Body of pancreas (tissue), 4 donors: ENCODE data around the gene RPP21. TPM values are rescaled to one million over a fixed set of nuclear protein-coding genes. Genes with fewer than 3 reads are reported as not detected.
A peak's percentile ranks its signal among the peaks of the same experiment; 100 is the strongest.

Experiments used
- ATAC-seq: fragments of 150-250 bp; one replicate; pipeline ENCODE4 v1.9.1; 2016
- DNase-seq, 4 donors: peaks; one replicate each; pipeline ENCODE4 v3.0.0-alpha.2; 2019
- H3K27ac ChIP-seq, 4 donors: fragments of 200-600 bp; sonication (generic); 1 replicate in 3 of 4; 2 replicates in 1 of 4; pipeline versions ENCODE4 v1.5.1 to v1.6.1; 2016 to 2019; ENCODE audit warnings: mild to moderate bottlenecking in 1 of 4, mixed read lengths in 1 of 4, moderate library complexity in 1 of 4
- H3K27me3 ChIP-seq, 2 donors: fragments of 200-600 bp; sonication (generic); one replicate each; pipeline ENCODE4 v1.6.0; 2016; ENCODE audit warnings: mild to moderate bottlenecking in 1 of 2
- H3K36me3 ChIP-seq, 2 donors: fragments of 200-600 bp; sonication (generic); replicated peaks in 1 of 2; 2 replicates each; pipeline ENCODE4 v1.5.1; 2016; ENCODE audit warnings: low read depth in 2 of 2; ENCODE audit not compliant: insufficient read depth in 1 of 2
- H3K4me1 ChIP-seq: fragments of 200-600 bp; sonication (generic); one replicate; pipeline ENCODE4 v1.6.0; 2016
- H3K4me3 ChIP-seq, 2 donors: fragments of 200-600 bp; sonication (generic); 1 replicate in 1 of 2; 2 replicates in 1 of 2; pipeline ENCODE4 v1.5.1; 2016 to 2019
- H3K9me3 ChIP-seq, 3 donors: fragments of 200-600 bp; sonication (generic); 1 replicate in 2 of 3; 2 replicates in 1 of 3; pipeline ENCODE4 v1.5.1; 2016
- POLR2A ChIP-seq, 3 donors: fragments of 450-650 bp; IDR thresholded peaks; one replicate each; pipeline ENCODE4 v1.6.1; 2016; ENCODE audit warnings: antibody characterized with exemption in 3 of 3, mild to moderate bottlenecking in 2 of 3
- WGBS, 2 donors: methylation state at CpG; one replicate each; pipeline ENCODE4 v1.1.5; 2017; 5-methylcytosine and 5-hydroxymethylcytosine counted together
- intact Hi-C: fragments of 100-400 bp; cut with DNase I; formaldehyde crosslinking; loops from one replicate; pipeline ENCODE4 v1.15.1; 2023
- small RNA-seq: library from RNA; depleted of rRNA; stranded (forward); fragments of <200 nt; gene quantifications from one replicate; pipeline ENCODE3, GENCODE V24; 2016
- total RNA-seq, 2 donors: library from RNA; depleted of rRNA; stranded (reverse); fragments of >200 nt; gene quantifications; one replicate each; pipeline ENCODE4 v1.1.0, GENCODE V29; 2016
- TF ChIP-seq, protein P1 (sequence below), 7 experiments: fragments of 450-650 bp in 4 of 7; fragments of 200-600 bp in 3 of 7; sonication (generic) in 3 of 7; IDR thresholded peaks; one replicate each; pipeline ENCODE4 v1.5.1; 2016 to 2019; ENCODE audit warnings: antibody characterized with exemption in 7 of 7

Gene RPP21
- total RNA-seq, 2 donors from 2014 or later, result 52.1 to 77.6 TPM

DNA sequence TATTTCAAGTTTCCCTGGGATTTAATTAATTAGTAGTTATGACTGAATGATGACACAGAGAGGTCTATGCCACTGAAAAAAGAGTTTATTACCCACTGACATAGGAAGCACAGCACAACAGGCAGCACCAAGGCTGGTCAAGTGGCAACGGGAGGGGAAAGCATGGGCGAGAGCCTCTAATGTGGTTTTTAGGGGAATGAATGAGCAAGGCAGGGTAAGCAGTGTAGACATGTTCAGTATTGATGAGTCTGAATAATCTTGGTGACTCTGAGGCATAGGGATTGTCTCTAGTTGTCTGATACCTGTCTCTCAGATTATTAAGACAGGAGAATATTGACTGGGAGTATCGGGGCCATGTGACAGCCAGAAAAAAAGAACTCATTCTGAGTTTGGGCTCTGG, 46.3 kb downstream of the RPP21 start:
- Histone ChIP-seq H3K4me3 (no peak overlapping the region), H3K36me3 (no peaks in the 10 kb centered on the region), H3K27ac (no peak overlapping the region), H3K9me3 (no peaks in the 10 kb centered on the region), H3K4me1 (no peaks in the 10 kb centered on the region), H3K27me3 (no peaks in the 10 kb centered on the region)
- TF ChIP-seq POLR2A (IDR thresholded peaks at IDR 0.05), result no peak
- TF ChIP-seq, protein P1, sequence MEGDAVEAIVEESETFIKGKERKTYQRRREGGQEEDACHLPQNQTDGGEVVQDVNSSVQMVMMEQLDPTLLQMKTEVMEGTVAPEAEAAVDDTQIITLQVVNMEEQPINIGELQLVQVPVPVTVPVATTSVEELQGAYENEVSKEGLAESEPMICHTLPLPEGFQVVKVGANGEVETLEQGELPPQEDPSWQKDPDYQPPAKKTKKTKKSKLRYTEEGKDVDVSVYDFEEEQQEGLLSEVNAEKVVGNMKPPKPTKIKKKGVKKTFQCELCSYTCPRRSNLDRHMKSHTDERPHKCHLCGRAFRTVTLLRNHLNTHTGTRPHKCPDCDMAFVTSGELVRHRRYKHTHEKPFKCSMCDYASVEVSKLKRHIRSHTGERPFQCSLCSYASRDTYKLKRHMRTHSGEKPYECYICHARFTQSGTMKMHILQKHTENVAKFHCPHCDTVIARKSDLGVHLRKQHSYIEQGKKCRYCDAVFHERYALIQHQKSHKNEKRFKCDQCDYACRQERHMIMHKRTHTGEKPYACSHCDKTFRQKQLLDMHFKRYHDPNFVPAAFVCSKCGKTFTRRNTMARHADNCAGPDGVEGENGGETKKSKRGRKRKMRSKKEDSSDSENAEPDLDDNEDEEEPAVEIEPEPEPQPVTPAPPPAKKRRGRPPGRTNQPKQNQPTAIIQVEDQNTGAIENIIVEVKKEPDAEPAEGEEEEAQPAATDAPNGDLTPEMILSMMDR (IDR thresholded peaks at IDR 0.05), result no peak
- WGBS, 2 donors, result 54 to 68% methylated on average over 3 of the region's 3 CpGs
- ATAC-seq (no peak), DNase-seq (no peak)
- intact Hi-C loops, result no loop called here

DNA sequence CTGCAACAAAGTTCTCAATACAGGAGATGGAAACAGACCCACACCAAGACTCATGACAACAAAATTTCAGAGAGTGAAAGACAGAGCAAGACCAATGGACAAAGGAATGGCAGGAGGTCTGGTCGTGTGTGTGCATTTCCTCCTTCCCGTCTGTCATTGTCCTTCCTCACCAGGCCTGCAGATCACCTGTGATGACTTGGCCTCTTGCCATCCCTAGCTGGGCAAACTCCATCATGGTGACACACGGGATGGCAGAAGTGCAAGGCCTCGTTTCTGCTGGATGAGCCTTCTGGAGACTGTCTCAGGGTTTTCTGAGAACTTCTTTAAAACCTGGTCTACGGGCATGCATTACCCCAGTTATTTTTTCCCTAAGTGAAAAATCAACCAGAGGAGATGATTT, 49.2 kb downstream of the RPP21 start:
- intact Hi-C loops, result no loop called here
- H3K9me3 ChIP-seq, result no peaks in the 10 kb centered on the region
- TF ChIP-seq, protein P1 (IDR thresholded peaks at IDR 0.05), result no peak
- no peak for TF ChIP-seq POLR2A (IDR thresholded peaks at IDR 0.05)
- no peak overlapping the region for H3K4me3 ChIP-seq
- ATAC-seq (no peak), DNase-seq (peak in 1 of 4 donors; percentile 15)
- 9 to 16% methylated on average over 5 of the region's 5 CpGs for WGBS, 2 donors
- no peaks in the 10 kb centered on the region for H3K36me3 ChIP-seq
- H3K4me1 ChIP-seq, result peaks cover 5% of the 10 kb centered on the region
- H3K27me3 ChIP-seq, result no peaks in the 10 kb centered on the region
- no peak overlapping the region for H3K27ac ChIP-seq

Small RNA genes within 50 kb of the gene (small RNA-seq; reads per million reads assigned to genes)
- gene HLA-N, result not detected

Other genes with a start within 250 kb of the RPP21 start
- gene TRIM31, start 232.1 kb upstream of the RPP21 start, total RNA-seq, result under 1 TPM in 1 of 2 donors, not detected in 1; 0.26 TPM
- gene TRIM40, start 209.0 kb upstream of the RPP21 start, total RNA-seq, result not detected
- not detected for gene TRIM10, start 183.9 kb upstream of the RPP21 start, total RNA-seq
- gene TRIM15, start 181.6 kb upstream of the RPP21 start, total RNA-seq, result under 1 TPM in 1 of 2 donors, not detected in 1; 0.52 TPM
- gene TRIM26, start 131.8 kb upstream of the RPP21 start, total RNA-seq, result 10 to 100 TPM; 31.9 to 66.6 TPM
- gene TRIM39, start 18.2 kb upstream of the RPP21 start, total RNA-seq, result 10 to 100 TPM in 1 of 2 donors, 1 to 10 TPM in 1; 7.5 to 15.8 TPM
- gene HLA-E, start 144.4 kb downstream of the RPP21 start, total RNA-seq, result 100 to 1,000 TPM; 133 to 216 TPM
- gene GNL1, start 211.3 kb downstream of the RPP21 start, total RNA-seq, result 10 to 100 TPM; 18.7 to 24.7 TPM
- gene PRR3, start 212.1 kb downstream of the RPP21 start, total RNA-seq, result 10 to 100 TPM in 1 of 2 donors, 1 to 10 TPM in 1; 6.9 to 10.4 TPM
- 10 to 100 TPM; 27.0 to 37.6 TPM for gene ABCF1, start 226.3 kb downstream of the RPP21 start, total RNA-seq